ENCODE measurements around the gene ZMYND19. TPM values are rescaled to one million over a fixed set of nuclear protein-coding genes. Genes with fewer than 3 reads are reported as not detected.

Gene ZMYND19
- total and polyA plus RNA-seq, 7 donors, result 11.7 to 27.2 (median 15.2) TPM

DNA sequence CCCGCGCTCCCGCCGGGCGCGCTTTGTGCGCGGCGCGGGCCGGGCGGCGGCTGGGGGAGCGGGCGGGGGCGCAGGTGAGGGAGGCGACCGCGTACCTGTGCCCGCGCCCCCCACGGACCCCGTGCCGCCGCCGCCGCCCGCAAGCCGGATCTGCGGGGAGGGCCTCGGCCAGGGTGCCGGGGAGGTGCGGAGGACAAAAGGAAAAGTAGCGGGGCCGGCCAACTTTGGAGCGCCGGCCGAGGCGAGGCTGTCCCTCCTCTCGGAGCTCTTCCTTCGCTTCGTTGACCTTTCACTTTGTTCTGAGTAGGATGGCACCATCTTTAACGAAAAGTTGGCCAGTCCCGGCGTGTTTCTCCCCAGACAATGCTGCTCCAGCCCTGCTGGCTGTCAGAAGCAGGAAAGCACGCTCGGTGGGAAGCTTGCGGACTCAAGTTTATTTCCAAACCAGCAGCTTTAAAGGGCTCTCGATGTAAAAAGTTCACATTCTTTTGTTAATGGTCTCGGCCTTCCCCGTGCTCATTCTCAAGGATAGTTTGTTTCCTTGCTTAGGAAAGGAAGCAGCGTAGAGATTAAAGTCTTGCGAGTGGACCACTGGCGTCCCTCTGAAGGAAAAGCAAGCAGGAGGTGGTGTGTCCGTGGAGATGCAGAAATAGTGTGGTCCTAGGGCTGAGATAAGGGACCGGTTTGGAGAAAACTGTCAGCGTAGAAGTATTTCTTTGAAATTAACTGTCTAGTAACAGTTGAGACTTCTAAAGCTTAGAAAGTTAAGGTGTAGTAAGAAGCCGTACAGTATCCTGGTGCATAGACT is 29.1 kb upstream of the ZMYND19 start:
- Histone ChIP-seq H3K9me3 (no peaks in the 10 kb centered on the region), H3K4me1 (peaks cover 35% of the 10 kb centered on the region), H3K36me3 (ENCODE audit: insufficient read depth in 1 of 2, low read depth in 1 of 2) (peaks cover 0 to 27% of the 10 kb centered on the region in 2 donors), H3K27me3 (ENCODE audit: insufficient read depth in 3 of 3, low read length in 2 of 3) (no peaks in the 10 kb centered on the region), H3K4me3 (peak overlapping the region; percentile 74), H3K27ac (peak overlapping the region; percentile 76)
- ATAC-seq (peak in 2 of 4 donors; percentile 1 to 15), DNase-seq (peak; percentile 44 to 64)
- intact Hi-C loops (cut with DNase I), result no loop called here
- WGBS, 3 donors, result 1% methylated on average over 26 to 58 of the region's 58 CpGs
- TF ChIP-seq, protein P1, sequence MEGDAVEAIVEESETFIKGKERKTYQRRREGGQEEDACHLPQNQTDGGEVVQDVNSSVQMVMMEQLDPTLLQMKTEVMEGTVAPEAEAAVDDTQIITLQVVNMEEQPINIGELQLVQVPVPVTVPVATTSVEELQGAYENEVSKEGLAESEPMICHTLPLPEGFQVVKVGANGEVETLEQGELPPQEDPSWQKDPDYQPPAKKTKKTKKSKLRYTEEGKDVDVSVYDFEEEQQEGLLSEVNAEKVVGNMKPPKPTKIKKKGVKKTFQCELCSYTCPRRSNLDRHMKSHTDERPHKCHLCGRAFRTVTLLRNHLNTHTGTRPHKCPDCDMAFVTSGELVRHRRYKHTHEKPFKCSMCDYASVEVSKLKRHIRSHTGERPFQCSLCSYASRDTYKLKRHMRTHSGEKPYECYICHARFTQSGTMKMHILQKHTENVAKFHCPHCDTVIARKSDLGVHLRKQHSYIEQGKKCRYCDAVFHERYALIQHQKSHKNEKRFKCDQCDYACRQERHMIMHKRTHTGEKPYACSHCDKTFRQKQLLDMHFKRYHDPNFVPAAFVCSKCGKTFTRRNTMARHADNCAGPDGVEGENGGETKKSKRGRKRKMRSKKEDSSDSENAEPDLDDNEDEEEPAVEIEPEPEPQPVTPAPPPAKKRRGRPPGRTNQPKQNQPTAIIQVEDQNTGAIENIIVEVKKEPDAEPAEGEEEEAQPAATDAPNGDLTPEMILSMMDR (IDR thresholded peaks at IDR 0.05), result no peak

- H3K27me3 ChIP-seq (ENCODE audit: insufficient read depth in 3 of 3, low read length in 2 of 3), result no peaks in the 10 kb centered on the region
- intact Hi-C loops (cut with DNase I), result no loop called here
- peak; percentile 86 to 92 (median 90) for ATAC-seq
- H3K4me1 ChIP-seq, result peaks cover 35% of the 10 kb centered on the region
- H3K4me3 ChIP-seq, result peak within 1 kb of the TSS; percentile 75
- H3K9me3 ChIP-seq, result no peaks in the 10 kb centered on the region
- TF ChIP-seq, protein P1 (IDR thresholded peaks at IDR 0.05), result no peak
- 1% methylated on average over 65 to 94 of the region's 94 CpGs for whole genome bisulfite sequencing, 3 donors
- H3K36me3 ChIP-seq (ENCODE audit: insufficient read depth in 1 of 2, low read depth in 1 of 2), result peaks cover 6 to 38% of the 10 kb centered on the region in 2 donors
- H3K27ac ChIP-seq, result peak within 1 kb of the TSS; percentile 95
- DNase-seq, result peak; percentile 88 to 94
Observed at GRCh38 chr9:137618105-137619067, 28.1 kb upstream of the ZMYND19 start, which contains the start of gene EHMT1. TSS of gene EHMT1 (plus strand) at chr9:137619005. CDS start at chr9:137619029, 24 bp downstream.

DNA sequence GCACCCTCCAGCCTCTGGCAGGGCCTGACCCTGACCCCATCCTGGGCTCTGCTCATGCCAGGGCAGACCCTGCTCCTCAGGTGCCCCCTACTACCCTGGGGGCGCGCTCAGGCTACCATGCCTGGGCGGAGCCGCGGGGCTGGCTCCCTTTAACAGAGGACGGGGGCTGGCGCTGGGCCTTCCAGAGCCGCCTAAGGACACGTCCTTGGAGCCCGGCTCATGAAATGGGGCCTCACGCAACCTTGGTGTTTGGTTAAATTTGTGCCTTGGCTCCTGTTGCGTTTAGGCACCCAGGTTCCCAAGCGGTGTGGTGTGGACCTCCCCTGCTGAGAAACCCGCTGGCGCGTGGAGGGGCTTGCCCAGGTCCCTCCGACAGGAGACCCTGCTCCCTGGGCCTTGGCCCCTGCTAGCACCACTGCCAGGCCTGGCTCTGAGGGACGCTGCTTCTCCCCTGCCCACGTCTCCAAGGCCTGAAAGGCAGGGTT is 25.1 kb upstream of the ZMYND19 start:
- WGBS, 3 donors, result 85 to 91% (median 88%) methylated on average over 19 of the region's 19 CpGs
- no peaks in the 10 kb centered on the region for H3K9me3 ChIP-seq
- ATAC-seq (no peak), DNase-seq (no peak)
- no peak overlapping the region for H3K4me3 ChIP-seq
- H3K27ac ChIP-seq, result no peak overlapping the region
- H3K27me3 ChIP-seq (ENCODE audit: insufficient read depth in 3 of 3, low read length in 2 of 3), result no peaks in the 10 kb centered on the region
- TF ChIP-seq, protein P1 (IDR thresholded peaks at IDR 0.05), result no peak
- peaks cover 28% of the 10 kb centered on the region for H3K4me1 ChIP-seq
- peaks cover 6 to 40% of the 10 kb centered on the region in 2 donors for H3K36me3 ChIP-seq (ENCODE audit: insufficient read depth in 1 of 2, low read depth in 1 of 2)
- intact Hi-C loops (cut with DNase I), result no loop called here

DNA sequence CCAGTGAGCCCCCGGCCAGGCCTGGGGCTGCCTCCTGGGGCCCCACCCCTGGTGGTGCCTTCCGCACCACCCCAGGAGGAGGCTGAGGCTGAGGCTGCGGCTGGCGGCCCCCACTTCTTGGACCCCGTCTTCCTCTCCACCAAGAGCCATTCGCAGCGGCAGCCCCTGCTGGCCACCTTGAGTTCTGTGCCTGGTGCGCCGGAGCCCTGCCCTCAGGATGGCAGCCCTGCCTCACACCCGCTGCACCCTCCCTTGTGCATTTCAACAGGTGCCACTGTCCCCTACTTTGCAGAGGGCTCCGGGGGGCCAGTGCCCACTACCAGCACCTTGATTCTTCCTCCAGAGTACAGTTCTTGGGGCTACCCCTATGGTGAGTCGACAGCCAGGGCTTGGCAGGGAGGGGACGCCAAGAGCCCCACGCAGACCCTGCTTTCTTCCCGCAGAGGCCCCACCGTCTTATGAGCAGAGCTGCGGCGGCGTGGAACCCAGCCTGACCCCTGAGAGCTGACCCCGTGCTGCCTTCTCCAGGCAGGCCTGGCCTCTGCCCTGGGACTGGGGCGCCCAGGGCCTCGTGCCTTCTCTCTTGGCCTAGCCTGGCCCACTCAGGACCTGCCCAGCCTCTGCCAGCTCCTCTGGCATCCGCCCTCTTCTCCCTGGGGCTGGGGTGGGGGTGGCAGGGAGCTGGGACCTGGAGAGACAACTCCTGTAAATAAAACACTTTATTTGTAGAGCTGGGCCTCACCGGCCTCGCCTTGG is 24.5 kb upstream of the ZMYND19 start:
- intact Hi-C loops (cut with DNase I), result no loop called here
- 91 to 94% (median 93%) methylated on average over 23 to 25 of the region's 25 CpGs for WGBS, 3 donors
- no peak for ATAC-seq
- TF ChIP-seq, protein P1 (IDR thresholded peaks at IDR 0.05), result no peak
- Histone ChIP-seq H3K4me3 (no peak overlapping the region), H3K9me3 (no peaks in the 10 kb centered on the region), H3K27ac (no peak overlapping the region), H3K4me1 (peaks cover 22% of the 10 kb centered on the region), H3K36me3 (ENCODE audit: insufficient read depth in 1 of 2, low read depth in 1 of 2) (peaks cover 6 to 40% of the 10 kb centered on the region in 2 donors), H3K27me3 (ENCODE audit: insufficient read depth in 3 of 3, low read length in 2 of 3) (no peaks in the 10 kb centered on the region)
- DNase-seq, result no peak
